Measurements from ENCODE around the gene LRFN2.

- no peak for TF ChIP-seq PAX5 (IDR thresholded peaks at IDR 0.05; ENCODE audit: insufficient read depth, low read length, severe bottlenecking)
- no peak for TF ChIP-seq POLR2A (IDR thresholded peaks at IDR 0.05; ENCODE audit: low read depth, low read length)
- no peak for TF ChIP-seq SPI1 (IDR thresholded peaks at IDR 0.05; ENCODE audit: low read depth, low read length)
- no peak for TF ChIP-seq POLR2AphosphoS5 (IDR thresholded peaks at IDR 0.05; ENCODE audit: low read depth, low read length)
- no peak for TF ChIP-seq POU2F2 (IDR thresholded peaks at IDR 0.05; ENCODE audit: low read depth, low read length)
Observed at GRCh38 chr6:40511884-40512283, 75.3 kb downstream of the LRFN2 start.

All from GM12891 (cell line).